Lower lobe of right lung (tissue), 2 donors: ENCODE measurements around the gene TBCK. TPM values are rescaled to one million over a fixed set of nuclear protein-coding genes. Genes with fewer than 3 reads are reported as not detected.
"Not testable (repeated sequence)": the region's sequence is repeated elsewhere in the genome, so short reads cannot be mapped to it uniquely, and the experiment has no call there.

Source experiments
- ATAC-seq, 2 donors: fragments of 200-7000 bp; cut with Tn5 transposase; one replicate each; pipeline ENCODE4 v1.9.1; 2020 to 2022; ENCODE audit warnings: mild to moderate bottlenecking in 2 of 2, moderate library complexity in 2 of 2
- DNase-seq: peaks from one replicate; pipeline ENCODE4 v3.0.0-alpha.2; 2020
- H3K27ac ChIP-seq: fragments of 200-600 bp; one replicate; pipeline ENCODE4 v1.8.0; 2022
- H3K27me3 ChIP-seq: fragments of 200-600 bp; one replicate; pipeline ENCODE4 v1.8.0; 2022; ENCODE audit warnings: low read depth
- H3K36me3 ChIP-seq: fragments of 200-600 bp; one replicate; pipeline ENCODE4 v1.8.0; 2022; ENCODE audit warnings: mild to moderate bottlenecking
- H3K4me1 ChIP-seq: fragments of 200-600 bp; one replicate; pipeline ENCODE4 v1.8.0; 2022
- H3K4me3 ChIP-seq: fragments of 200-600 bp; one replicate; pipeline ENCODE4 v1.8.0; 2022; ENCODE audit warnings: mild to moderate bottlenecking
- H3K9me3 ChIP-seq: fragments of 200-600 bp; one replicate; pipeline ENCODE4 v1.8.0; 2022
- CTCF ChIP-seq: fragments of 200-600 bp; IDR thresholded peaks from one replicate; pipeline ENCODE4 v1.8.0; 2022; ENCODE audit warnings: antibody characterized with exemption, mild to moderate bottlenecking
- intact Hi-C: fragments of 100-400 bp; cut with DNase I; formaldehyde crosslinking; loops from one replicate; pipeline ENCODE4 v1.11.0; 2022
- total RNA-seq: library from RNA; stranded (reverse); fragmentation: NEBNext Ultra II Directional; extraction: Animal tissue kit (Norgen Biotek cat#: 25700); gene quantifications from one replicate; pipeline ENCODE4 v1.2.1, GENCODE V29; 2021
- donor health status: DM: no; HTN: yes; CAD: no; lungs with severe emphysema.

TBCK gene
- total RNA-seq, 1 donor from 2014 or later: 45.7 TPM

GRCh38 chr4:106323119-106323518 lies 7.1 kb upstream of the TBCK start:
- H3K9me3 ChIP-seq: no peaks in the 10 kb centered on the region
- H3K36me3 ChIP-seq: peaks cover 36% of the 10 kb centered on the region
- H3K27me3 ChIP-seq: no peaks in the 10 kb centered on the region
- H3K4me3 ChIP-seq: no peak overlapping the region
- no peak for ATAC-seq
- no peak overlapping the region for H3K27ac ChIP-seq
- intact Hi-C loops: no loop called here
- peaks cover 13% of the 10 kb centered on the region for H3K4me1 ChIP-seq
- no peak for TF ChIP-seq CTCF
- DNase-seq: no peak

GRCh38 chr4:106321814-106322213 lies 5.8 kb upstream of the TBCK start:
- H3K4me3 ChIP-seq, H3K9me3 ChIP-seq, H3K27me3 ChIP-seq, intact Hi-C loops, DNase-seq, ATAC-seq, H3K27ac ChIP-seq: not testable (repeated sequence)
- Histone ChIP-seq H3K36me3 (peaks cover 23% of the 10 kb centered on the region), H3K4me1 (peaks cover 24% of the 10 kb centered on the region)

GRCh38 chr4:106321168-106321567 lies 5.2 kb upstream of the TBCK start:
- intact Hi-C loops, ATAC-seq: not testable (repeated sequence)

GRCh38 chr4:106320235-106320634 lies 4.2 kb upstream of the TBCK start:
- TF ChIP-seq CTCF: no peak
- H3K27ac ChIP-seq: no peak overlapping the region
- intact Hi-C loops: no loop called here
- no peak overlapping the region for H3K4me3 ChIP-seq
- peaks cover 27% of the 10 kb centered on the region for H3K4me1 ChIP-seq
- ATAC-seq (no peak), DNase-seq (no peak)
- H3K27me3 ChIP-seq: no peaks in the 10 kb centered on the region
- H3K9me3 ChIP-seq: no peaks in the 10 kb centered on the region
- peaks cover 7% of the 10 kb centered on the region for H3K36me3 ChIP-seq

More at GRCh38 chr4:106321168-106321567, 5.2 kb upstream of the TBCK start:
- H3K9me3 ChIP-seq, DNase-seq, H3K27ac ChIP-seq, H3K4me3 ChIP-seq, H3K27me3 ChIP-seq: not testable (repeated sequence)
- Histone ChIP-seq H3K36me3 (peaks cover 16% of the 10 kb centered on the region), H3K4me1 (peaks cover 24% of the 10 kb centered on the region)

GRCh38 chr4:106318511-106318910 lies 2.5 kb upstream of the TBCK start:
- Histone ChIP-seq H3K4me3 (no peak overlapping the region), H3K27me3 (no peaks in the 10 kb centered on the region), H3K4me1 (peaks cover 43% of the 10 kb centered on the region), H3K27ac (no peak overlapping the region), H3K9me3 (no peaks in the 10 kb centered on the region), H3K36me3 (no peaks in the 10 kb centered on the region)
- ATAC-seq (no peak), DNase-seq (no peak)
- intact Hi-C loops: no loop called here
- no peak for TF ChIP-seq CTCF

- intact Hi-C loops: no loop called here
- no peak for TF ChIP-seq CTCF
- Histone ChIP-seq H3K27me3 (no peaks in the 10 kb centered on the region), H3K36me3 (no peaks in the 10 kb centered on the region), H3K9me3 (no peaks in the 10 kb centered on the region), H3K27ac (no peak overlapping the region), H3K4me1 (peaks cover 48% of the 10 kb centered on the region), H3K4me3 (peak overlapping the region; percentile 76)
- DNase-seq: no peak
- ATAC-seq: no peak
These were observed 1.8 kb upstream of the TBCK start for GRCh38 chr4:106317815-106318214.
